HG03571 (cell line): ENCODE measurements around the gene TNFRSF1A.

Experiments used
- ATAC-seq: cut with Tn5 transposase; IDR thresholded peaks from one replicate; pipeline ENCODE4 v1.9.1; 2021; ENCODE audit not compliant: unreplicated experiment

TNFRSF1A gene

DNA sequence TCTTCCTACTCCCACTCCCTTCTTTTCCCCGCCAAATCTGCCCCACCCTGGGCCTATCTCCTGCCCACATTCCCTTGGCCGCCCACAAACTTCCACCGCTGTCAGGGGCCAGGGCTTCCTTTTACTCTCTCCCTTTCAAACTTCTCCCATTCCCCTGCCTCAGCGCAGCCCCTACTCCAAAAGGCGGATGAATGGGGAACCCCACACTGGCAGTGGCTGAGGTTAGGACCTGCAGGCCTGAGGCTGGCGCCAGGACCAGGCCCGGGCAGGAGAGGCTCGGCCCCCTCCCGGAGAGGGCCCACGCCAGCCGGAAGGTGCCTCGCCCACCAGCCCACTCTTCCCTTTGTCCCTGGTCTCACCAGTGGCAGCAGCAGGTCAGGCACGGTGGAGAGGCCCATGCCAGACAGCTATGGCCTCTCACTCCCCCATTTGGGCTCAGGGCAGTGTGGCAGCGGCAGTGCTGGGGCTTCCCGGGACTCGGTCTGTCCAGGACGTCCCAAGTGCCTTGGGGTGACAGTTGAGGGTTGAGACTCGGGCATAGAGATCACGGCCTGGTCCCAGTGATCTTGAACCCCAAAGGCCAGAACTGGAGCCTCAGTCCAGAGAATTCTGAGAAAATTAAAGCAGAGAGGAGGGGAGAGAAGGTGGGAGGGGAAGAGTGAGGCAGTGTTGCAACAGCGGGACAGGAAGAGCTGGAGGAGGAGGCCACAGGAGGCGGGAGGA is at the start of gene TNFRSF1A:
Gene TNFRSF1A, minus strand, starts transcription at position 660 of the 723 bp plus-strand sequence. Its CDS starts 262 bp downstream, at position 398.
- no peak for ATAC-seq

DNA sequence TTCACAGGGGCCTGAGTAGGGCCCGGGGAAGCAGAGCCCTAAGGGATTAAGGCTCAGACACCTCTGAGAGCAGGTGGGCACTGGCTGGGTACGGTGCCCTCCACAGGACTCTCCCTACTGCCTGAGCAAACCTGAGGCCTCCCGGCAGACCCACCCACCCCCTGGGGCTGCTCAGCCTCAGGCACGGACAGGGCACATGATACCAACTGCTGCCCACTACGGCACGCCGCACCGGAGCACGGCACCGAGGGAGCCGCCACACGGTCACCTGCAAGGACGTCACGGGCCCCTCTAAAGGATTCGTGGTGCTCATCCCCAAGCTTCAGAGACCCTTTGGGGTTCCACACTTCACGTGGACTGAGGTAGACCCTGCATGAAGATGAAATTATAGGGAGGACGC is 49.1 kb upstream of the TNFRSF1A start:
- no peak for ATAC-seq

DNA sequence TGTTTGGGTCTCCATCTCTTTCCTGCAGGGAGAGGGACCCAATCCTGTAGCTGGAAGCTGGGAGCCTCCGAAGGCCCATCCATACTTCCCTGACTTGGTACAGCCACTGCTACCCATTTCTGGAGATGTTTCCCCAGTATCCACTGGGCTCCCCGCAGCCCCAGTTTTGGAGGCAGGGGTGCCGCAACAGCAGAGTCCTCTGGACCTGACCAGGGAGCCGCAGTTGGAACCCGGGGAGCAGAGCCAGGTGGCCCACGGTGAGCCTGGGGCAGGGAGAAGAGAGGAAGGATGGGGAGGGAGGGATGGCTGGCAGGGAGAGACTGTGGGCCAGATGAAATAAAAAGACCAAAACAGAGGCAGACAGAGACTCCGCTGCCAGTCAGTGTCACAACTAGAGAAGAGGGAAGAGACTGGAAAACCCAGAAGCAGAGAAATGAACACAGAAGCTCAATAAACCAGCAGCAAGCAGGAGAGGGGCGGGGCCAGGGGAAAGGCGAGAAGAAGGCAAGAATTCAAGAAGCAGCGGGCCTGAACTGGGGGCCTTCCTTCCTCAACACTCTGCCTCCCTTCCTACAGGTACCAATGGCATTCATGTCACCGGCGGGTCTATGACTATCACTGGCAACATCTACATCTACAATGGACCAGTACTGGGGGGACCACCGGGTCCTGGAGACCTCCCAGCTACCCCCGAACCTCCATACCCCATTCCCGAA is 48.4 kb upstream of the TNFRSF1A start:
- no peak for ATAC-seq

DNA sequence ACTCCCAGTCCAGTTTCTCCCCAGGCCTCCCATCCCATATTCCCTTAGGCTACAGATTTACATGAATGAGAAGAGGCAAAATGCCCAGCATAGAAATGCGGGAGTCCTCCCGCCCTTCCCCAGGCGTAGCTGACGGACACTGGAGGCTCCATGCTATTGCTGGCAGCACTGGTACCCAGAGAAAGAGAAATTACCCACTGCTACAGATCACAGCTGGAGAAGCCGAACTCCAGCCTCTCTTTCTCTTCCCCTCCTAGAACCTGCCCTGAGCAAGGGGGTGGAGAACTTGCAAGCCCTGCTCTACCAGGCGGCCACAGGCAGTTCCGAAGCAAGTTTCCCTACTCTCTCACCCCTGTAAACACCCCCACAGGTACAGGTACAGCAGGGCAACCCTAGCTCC is 45.7 kb upstream of the TNFRSF1A start:
- ATAC-seq: no peak

DNA sequence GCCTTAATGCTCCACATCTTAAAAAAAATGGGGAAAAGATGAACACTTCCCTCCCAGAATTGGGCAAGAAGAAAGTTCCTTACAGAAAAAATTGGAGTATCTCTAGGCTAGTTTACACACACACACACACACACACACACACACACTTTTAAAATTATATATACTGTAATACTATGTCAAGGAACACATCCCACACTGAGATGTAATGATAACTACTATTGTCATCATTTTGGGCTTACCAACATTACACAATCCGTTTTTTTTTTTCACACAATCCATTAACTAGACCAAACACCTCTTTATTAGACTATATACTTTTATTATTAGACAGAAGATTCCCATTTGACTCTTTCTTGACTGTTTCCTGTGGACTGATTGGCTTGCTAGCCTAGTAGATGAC is 44.6 kb upstream of the TNFRSF1A start:
- no peak for ATAC-seq

DNA sequence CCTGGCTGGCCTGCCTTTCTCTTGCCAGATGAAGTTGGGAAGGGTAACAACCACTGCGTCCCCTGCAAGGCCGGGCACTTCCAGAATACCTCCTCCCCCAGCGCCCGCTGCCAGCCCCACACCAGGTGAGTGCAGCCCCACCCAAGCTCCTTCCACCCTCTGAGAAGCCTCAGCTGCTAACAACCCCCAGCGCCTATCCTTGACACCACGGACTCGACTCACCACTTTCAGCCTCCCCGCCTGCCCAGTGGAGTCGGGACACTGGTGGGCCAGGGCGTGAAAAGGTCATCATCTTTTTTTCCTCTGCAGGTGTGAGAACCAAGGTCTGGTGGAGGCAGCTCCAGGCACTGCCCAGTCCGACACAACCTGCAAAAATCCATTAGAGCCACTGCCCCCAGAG is 44.2 kb upstream of the TNFRSF1A start:
- ATAC-seq: no peak

DNA sequence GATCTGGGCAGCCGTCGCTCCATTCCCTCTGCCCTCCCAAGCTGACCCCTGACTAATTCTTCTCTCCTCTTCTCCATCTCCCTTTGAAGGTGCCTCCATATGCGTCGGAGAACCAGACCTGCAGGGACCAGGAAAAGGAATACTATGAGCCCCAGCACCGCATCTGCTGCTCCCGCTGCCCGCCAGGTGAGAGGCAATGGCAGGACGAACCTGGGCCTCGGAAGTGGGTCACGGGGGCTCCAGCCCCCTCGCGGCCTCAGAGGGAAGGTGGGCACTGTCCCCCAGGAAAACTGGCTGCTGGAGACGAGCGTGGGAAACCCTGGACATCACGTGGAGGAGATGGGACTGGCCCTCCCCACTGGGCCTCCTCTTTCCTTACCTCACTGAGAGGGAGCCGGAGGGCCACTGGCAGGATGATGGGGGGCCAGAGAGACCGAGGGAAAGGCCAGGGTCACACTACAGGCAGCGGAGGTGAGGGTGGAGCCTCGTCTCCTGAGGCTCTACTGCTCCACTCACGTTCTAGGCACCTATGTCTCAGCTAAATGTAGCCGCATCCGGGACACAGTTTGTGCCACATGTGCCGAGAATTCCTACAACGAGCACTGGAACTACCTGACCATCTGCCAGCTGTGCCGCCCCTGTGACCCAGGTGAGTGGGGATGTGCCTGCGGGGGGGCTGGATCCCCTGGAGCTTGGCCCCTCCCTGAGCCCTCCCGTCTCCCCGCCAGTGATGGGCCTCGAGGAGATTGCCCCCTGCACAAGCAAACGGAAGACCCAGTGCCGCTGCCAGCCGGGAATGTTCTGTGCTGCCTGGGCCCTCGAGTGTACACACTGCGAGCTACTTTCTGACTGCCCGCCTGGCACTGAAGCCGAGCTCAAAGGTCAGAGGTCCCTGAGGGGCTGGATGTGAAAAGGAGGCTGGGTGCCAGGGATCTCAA is 42.9 kb upstream of the TNFRSF1A start:
- ATAC-seq: no peak

DNA sequence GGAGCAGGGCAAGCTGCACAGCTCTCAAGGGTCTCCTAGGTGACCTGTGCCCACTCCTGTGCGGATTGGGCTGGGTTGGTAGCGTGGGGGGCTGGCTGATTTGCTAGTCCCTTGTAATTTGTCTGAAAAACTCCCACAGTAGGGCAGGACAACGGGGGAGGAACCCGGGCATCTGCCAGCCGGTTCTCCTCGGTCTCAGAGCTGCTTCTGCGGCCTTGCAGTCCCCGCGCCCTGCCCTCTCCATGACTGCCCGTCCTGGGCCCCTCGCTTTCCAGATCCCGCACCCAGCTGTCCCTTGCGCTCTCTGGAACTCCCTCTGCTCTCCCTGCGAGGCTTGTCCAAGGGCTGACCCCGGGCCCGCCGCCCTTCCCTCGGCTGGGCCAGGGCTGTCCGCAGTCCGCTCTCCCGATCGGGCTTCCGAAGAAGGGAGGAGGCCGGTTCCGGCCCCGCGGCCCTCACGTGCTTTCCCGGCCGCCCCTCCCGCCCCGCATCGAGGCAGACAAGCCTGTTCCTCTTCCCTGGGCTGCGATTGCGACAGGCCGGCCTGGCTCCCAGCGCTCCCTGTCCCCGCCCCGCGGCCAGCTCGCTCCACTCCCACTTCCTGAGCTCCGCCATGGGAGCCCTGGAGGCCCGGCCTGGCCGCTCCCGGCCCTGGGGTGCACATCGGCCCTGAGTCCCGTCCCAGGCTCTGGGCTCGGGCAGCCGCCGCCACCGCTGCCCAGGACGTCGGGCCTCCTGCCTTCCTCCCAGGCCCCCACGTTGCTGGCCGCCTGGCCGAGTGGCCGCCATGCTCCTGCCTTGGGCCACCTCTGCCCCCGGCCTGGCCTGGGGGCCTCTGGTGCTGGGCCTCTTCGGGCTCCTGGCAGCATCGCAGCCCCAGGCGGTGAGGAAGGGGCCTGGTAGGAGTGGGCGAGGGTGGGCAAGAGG is 42.0 kb upstream of the TNFRSF1A start, which contains the start of gene LTBR:
Gene LTBR, plus strand, starts transcription at position 591 of the 927 bp plus-strand sequence. Its CDS starts 197 bp downstream, at position 788.
- no peak for ATAC-seq

DNA sequence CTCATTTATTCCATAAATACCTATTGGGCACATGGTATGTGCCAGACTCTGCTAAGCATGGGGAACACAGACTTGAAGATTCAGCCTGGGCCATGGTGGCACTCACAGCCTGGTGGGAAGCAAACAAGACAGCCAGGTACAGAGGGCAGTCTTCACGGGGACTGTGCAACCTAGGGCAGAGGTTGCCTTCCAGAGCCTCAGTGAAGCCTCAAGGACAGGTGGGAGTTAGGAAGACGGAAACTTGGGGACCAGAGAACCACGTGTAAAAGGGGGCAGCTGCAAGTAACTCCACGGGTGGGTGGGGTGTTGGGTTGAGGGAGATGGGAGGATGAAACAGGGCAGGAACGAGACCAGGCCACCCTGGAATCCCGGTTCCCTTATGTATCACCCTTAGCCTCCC is 41.1 kb upstream of the TNFRSF1A start:
- no peak for ATAC-seq

DNA sequence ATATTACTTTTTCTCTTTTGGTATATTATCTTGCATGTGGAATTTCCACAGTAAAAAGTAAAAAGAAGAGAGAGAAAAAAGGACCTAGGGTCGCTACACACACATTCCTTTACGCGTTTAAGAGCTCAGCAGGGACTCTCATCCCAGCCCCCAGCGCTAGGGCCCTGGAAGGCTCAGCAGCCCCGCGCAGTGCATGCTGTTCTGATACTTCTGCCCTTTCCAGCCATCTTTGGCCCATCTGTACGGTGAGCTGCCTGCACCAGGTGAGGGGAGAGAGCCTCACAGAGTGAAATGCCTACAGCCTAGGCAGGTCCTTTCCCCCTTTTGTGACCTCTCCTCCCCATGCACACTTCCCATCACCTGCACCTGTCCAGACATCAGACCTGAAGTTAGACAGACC is 40.5 kb upstream of the TNFRSF1A start:
- ATAC-seq: no peak

DNA sequence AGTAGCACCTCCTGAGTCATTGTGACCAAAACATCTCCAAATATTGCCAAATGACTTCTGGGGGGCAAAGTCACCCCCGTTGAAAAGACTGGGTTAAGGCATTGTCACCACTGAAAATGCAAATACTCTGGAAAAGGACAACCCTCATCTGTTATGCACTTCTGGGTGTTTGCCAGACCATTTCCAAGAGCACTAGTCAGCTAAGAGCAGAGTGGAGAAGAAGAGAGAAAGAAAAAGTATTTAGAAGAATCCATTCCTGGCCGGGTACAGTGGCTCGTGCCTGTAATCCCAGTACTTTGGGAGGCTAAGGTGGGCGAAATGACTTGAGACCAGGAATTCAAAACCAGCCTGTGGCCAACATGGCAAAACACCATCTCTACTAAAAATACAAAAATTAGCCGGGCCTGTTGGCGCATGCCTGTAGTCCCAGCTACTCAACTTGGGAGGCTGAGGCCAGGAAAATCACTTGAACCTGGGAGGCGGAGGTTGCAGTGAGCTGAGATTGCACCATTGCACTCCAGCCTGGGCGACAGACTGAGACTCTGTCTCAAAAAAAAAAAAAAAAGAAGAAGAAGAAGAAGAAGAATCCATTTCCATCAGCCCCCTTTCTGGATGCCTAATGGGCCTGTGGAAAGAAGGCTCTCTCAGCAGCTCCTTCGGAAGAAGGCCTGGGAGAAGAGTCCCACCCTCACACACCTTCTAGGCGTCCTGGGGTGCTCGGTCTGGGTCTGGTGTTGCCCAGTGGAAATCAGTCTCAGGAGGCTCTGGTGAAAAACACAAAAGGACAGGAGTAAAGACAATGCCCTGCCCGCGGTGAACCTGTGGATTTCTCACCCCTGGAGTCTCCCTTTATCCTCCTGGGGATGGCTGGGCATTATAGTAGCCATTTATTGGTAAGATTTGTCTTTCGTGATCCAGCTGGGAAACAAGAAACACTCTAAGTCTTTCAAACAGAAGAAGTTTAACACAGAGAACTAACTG is 38.6 kb upstream of the TNFRSF1A start:
- ATAC-seq: no peak

DNA sequence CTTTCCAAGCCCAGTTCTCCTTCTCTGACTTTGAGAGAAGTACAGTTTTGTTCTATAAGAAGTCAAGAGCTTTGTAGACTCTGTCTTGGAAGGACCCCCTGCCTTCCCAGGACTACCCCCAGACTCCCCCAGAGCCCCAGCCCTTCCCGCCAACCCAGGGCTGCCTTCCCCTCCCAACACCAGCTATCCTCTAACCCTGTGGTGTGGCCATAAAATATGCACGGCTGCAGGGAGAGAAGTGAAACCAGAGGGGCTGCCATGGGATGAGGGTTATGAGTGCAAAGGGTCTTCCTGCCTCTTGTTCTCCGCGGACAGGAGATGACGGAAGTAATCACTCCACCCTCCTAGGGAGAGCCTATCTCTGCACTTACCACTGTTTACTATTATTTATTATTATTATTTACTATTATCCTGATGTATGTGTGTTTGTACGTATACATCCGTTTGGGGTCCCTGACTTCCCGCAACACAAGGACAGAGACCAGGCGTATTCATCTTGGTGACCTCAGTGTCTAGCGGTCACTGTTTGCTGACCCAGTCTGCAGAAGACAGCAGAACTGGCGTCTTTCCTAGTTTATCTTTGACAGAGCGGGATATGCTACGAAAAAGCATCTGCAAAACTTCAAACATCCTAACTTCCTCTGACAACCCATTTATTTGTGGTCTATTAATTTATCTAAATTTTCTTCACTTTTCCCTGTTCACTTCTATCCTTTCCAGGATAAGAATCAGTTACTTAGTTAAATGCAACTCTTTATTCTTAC is 37.0 kb upstream of the TNFRSF1A start:
- no peak for ATAC-seq

DNA sequence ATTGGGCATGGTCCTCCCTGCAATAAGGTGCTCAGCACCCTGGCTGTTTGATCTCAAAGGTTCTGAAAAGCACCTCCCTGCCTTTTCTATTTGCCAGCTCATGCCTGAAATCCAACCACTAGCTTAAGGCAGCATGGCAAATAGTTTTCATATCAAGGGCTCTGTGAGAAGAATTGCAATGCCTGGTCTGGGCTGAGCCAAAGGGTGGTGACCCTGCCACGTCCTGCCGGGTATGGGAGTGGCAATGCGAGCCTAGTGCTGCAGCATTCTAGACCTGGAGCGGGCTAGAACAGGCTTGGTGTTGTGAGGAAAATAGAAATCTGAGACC is 35.8 kb upstream of the TNFRSF1A start:
- ATAC-seq: no peak

DNA sequence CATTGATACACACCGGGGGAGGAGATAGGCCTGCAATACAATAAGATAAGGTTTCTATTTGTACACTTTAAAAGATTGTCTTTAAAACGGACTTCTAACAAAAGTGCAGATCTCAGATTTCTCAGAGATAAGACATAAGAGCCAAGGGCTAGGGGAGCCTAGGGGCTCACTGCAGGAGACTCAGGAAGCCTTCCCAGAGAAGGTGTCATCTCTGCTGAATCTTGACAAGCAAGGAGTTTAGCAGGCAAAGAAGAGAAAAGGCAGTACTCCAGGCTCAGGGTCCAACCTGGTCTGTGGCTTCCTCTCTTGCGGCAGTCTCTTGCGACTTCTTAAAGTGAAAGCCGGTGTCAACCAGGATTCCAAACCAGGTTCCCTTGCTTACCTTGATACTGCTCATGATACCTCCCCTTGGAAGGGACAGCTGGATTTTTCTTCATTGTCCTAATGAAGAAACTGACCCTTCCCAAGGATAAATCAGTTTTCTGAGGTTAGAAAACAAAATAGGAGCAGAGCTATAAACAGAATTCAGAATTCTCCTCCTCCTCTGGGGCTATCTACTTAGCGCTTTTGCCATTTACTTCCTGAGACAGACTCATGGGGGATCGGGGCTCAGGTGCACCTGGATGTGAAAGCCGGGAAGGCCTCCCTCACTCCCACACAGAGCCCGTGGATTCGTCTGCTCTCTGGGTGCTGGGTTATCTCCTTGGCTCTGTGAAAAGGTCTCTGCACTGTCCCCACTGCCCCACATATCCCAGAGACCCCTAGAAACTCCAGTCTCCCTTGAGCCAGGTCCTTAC is 35.2 kb upstream of the TNFRSF1A start:
- ATAC-seq: no peak

DNA sequence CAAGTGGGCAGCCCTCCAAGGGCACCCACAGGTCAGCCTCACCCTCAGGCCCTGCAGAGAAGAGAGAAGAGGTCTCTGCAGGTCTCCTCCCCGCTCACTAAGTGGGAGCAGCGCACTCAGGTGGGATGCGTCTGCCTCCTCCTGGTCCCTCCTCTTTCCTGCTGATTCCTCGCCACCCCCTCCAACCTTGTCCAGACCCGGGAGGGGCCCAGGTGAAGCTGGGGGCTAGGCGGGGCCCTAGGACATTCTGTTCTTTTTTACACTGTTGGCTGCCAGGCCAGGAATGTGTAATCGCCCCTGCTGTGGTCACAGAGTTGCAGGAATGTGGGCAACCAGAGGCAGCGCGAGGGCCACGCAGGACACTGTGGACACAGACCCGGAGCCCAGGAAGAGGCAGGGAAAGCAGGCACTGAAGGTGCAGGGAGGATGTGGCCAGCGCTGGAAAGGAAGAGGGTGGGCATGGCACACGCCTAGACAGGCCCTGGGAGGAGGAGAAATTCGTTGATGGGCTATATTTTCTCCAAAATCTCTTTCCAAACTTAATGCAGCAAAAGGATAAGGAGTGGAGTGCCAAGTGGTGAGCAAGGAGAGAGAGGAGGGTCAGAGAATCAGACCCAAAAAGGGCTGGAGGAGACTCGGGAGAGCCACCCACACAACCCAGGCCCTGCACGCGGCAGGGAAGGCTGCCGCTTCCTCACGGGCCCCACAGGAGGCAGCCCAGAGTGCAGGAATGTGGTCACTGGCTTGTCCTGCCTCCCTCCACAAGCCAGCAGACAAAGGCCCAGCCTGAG is 34.4 kb upstream of the TNFRSF1A start:
- ATAC-seq: no peak

DNA sequence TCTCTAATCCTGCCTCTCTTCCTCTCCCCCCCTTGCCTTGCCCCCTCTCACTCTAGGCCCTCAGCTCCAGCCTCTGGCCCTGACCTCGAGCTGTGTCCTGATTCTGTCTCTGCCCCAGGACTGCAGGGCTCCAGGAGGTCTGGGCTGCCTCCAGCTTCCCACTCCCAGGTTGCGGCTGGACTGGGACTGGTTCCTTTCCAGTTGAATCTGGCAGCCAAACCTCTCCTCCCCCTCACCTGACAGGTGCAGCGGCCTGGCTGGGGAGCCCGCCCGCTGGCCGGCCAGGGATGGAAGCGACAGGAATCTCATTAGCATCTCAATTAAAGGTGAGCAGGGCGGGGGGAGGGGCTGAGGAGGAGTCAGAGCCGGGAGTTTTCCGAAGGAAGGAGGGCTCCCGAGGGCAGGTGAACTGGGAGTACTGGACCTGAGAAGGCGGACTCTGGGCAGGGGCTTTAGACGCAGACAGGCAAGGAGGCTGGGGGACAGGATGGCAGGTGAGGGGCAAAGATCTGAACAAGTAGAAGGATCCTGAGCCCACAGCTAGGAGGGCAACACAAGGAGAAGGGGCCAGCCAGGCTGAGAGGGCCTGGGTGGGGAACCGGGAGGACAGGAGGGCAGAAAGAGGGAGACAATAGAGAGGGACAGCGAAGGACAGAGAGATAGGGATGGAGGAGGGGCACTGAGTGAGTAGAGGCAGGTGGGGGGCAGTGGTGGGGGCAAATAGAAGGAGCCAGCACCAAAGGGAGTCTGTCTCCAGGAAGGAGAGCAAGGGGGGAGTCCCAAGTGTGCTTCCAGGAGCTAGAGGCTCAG is 33.6 kb upstream of the TNFRSF1A start, which contains the start of gene SCNN1A:
Gene SCNN1A, minus strand, starts transcription at position 295 of the 810 bp plus-strand sequence. CDS start 780 bp downstream, outside the sequence.
- no peak for ATAC-seq
